GM12872 (cell line): ENCODE data around the gene B3GALT5.

ENCODE experiments used
- TF ChIP-seq, protein P1 (sequence below): IDR thresholded peaks from 3 replicates; pipeline ENCODE4 v1.5.1; 2011; ENCODE audit warnings: low read depth, mild to moderate bottlenecking, low read length, moderate library complexity; ENCODE audit not compliant: insufficient read depth

B3GALT5 gene

DNA sequence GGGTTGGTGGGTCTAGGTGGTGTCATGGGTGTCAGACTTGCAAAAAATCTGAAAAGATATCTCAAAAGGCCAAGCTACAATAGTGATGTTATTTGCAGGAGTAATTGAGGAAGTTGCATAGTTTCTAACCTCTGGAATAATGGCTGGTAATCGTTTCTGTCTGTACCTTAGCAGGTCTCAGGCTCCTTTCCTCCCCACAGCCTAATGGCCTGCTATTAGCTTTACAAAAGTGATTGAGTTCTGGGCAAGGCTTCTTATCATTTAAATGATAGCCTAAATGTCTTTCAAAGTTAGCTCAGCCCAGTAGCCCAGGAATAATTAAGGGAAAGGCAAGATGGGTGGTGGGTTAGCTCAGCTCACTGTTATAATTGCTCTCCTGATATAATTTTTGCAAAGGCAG lies 94.6 kb downstream of the B3GALT5 start:
- TF ChIP-seq, protein P1, sequence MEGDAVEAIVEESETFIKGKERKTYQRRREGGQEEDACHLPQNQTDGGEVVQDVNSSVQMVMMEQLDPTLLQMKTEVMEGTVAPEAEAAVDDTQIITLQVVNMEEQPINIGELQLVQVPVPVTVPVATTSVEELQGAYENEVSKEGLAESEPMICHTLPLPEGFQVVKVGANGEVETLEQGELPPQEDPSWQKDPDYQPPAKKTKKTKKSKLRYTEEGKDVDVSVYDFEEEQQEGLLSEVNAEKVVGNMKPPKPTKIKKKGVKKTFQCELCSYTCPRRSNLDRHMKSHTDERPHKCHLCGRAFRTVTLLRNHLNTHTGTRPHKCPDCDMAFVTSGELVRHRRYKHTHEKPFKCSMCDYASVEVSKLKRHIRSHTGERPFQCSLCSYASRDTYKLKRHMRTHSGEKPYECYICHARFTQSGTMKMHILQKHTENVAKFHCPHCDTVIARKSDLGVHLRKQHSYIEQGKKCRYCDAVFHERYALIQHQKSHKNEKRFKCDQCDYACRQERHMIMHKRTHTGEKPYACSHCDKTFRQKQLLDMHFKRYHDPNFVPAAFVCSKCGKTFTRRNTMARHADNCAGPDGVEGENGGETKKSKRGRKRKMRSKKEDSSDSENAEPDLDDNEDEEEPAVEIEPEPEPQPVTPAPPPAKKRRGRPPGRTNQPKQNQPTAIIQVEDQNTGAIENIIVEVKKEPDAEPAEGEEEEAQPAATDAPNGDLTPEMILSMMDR, result no peak

DNA sequence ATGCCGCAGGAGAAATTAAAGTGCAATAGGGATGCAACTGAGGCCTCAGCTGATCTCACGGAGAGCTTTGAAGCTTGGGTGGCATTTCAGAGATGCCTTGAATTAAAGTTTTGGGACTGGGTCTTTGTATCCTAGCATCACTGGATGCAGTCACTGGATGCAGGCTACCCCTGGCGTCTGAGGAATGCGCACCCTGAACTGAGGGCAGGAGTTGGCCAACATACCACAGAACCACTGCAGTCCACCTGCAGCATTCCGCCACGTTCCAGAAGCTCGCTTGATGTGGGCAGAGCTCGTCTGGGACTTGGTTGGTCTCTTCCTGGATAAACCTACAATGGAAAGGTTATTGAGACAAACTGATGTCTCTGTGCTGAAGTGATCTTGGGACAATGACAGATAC lies 98.1 kb downstream of the B3GALT5 start:
- TF ChIP-seq, protein P1, result no peak

DNA sequence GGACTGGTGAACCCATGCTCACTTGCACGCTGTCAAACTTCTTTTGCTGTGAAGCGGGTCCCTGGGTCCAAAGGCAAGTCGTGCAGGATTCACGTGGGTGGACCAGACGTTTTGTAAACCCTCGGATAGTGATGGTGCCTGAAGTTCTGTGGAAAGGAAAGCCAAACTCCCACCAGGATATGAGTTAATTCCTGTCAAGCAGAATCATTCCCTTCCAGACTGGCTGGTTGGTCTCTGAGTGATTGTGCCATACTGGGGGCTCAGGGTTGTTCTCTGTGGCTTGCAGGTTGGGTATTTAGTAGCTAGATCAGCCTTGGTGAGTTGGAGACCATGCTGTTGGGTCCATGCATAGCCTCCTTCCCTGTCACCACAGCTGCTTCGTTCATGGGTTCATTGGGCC lies 99.5 kb downstream of the B3GALT5 start:
- TF ChIP-seq, protein P1, result no peak

DNA sequence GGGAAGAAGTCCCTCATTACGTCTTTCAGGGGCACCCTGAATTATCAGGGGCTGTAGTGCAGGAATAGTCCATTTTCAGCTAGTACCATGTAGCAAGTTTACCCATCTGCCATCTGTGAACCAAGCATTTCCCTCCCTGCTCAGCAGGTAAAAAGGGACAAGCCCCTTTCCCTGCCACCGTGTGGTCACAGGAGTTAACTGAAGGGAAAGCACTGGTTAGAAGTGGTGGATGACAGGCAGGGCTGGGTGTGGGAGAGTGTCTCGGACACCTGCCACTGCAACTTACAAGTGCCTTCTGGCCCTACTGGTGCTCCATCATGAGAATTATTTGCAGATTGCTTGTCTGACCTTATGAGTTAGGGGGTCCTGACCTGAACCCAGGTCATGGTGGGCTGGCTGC lies 100.2 kb downstream of the B3GALT5 start:
- TF ChIP-seq, protein P1, result no peak

DNA sequence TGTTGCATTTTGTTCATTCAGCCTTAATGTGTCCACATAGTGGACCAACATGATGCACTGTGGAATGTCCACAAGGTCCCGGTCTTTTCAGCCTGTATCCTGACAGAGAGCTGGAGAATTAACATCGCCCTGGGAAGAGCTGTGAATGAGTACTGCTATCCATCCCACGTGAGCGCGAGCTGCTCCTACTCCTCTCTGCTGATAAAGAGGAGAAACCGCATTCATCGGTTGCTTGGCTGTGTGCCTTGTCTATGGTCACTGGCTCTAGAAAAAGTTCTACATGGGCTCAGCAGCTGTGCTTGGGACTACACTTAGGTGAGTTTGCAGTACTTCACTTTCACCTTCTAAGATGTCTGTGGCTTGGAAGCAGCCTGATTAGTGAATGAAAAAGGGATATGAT lies 101.2 kb downstream of the B3GALT5 start:
- TF ChIP-seq, protein P1, result no peak

DNA sequence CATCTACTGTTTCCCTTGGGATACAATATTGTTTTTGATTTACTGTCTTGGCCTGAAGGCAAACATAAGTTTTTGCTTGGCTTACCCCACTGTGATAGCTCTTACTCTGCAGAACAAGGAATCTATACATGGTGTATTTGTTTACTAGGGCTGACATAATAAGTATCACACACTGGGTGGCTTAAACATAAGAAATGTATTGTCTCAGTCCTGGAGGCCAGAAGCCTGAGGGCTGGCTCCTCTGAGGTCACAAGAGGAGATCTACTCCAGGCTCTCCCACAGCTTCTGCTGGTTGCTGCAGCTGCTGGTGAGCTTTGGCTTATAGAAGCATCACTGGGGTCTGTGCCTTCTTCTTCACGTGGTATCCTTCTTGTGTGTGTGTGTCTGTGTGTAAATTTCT lies 101.6 kb downstream of the B3GALT5 start:
- TF ChIP-seq, protein P1, result no peak

DNA sequence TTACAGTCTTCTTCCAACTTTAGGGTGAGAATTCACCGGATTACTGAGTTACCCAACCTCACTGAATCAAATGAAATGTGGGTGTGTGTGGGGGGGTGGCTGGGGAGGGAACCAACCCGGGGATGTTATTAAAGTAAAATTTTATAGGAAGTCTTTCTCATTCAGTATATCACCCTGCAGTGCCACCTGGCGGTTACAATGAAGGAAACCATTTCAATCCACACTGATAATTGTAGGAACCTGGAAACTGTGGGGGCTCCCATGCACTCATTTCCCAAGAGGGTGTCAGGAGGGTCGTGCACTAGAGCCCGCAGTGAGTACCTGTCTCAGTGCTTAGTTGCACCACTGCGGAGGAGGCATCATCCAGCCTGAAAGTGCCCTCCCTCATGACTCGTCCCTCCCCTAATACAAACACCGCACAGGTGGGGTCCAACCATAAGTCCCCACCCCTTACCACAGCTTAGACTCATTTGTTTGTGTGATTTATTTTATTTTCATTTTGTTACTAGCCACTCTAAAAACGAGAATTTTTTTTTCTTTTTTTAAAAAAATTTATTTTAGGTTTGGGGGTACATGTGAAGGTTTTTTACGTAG lies 103.2 kb downstream of the B3GALT5 start:
- TF ChIP-seq, protein P1, result peak; percentile 50
